ENCODE data around the gene DDR1.

DDR1 gene

DNA sequence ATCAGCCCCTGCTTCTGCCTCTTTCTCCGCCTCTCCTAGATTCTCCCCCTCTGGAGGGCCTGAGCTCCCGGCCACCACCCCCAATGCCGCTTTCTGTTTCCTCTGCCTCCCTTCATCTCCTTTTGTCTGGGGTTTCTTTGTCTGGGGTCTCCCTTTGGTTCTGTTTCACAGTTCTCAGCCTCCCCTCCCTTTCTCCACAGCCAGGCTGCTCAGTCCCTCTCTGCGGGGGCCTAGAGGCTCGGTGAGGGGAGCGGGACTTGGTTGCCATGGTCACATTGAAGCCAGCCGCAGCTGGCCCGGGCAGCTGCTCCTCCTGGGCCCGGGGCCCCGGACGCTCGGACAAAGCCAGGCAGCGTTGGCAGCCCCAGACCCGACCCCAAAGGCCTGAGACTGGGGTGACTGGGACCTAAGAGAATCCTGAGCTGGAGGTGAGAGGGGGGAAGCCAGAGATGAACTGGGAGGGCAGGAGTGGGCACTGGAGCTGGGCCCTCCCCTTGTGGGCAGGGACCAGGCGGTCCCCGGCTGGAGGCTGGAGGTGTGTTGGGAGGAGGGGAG lies 3.5 kb upstream of the DDR1 start:
- no peaks in the 10 kb centered on the region for H3K27me3 ChIP-seq (replicated peaks; ENCODE audit: control insufficient read depth, insufficient read depth, low read length, poor library complexity, severe bottlenecking)
- H3K4me3 ChIP-seq (ENCODE audit: insufficient read depth, low read depth, low read length, poor library complexity, severe bottlenecking) = no peak overlapping the region
- H3K27ac ChIP-seq (ENCODE audit: insufficient read depth, low read length, poor library complexity, severe bottlenecking) = no peak overlapping the region
- H3K9me3 ChIP-seq (ENCODE audit: control insufficient read depth, low read length) = no peaks in the 10 kb centered on the region
- H3K36me3 ChIP-seq (ENCODE audit: control insufficient read depth, insufficient read depth, low read length) = no peaks in the 10 kb centered on the region
- peaks cover 29% of the 10 kb centered on the region for H3K4me1 ChIP-seq (ENCODE audit: control insufficient read depth, insufficient read depth, low read length, poor library complexity, severe bottlenecking)
- DNase-seq = no peak

DNA sequence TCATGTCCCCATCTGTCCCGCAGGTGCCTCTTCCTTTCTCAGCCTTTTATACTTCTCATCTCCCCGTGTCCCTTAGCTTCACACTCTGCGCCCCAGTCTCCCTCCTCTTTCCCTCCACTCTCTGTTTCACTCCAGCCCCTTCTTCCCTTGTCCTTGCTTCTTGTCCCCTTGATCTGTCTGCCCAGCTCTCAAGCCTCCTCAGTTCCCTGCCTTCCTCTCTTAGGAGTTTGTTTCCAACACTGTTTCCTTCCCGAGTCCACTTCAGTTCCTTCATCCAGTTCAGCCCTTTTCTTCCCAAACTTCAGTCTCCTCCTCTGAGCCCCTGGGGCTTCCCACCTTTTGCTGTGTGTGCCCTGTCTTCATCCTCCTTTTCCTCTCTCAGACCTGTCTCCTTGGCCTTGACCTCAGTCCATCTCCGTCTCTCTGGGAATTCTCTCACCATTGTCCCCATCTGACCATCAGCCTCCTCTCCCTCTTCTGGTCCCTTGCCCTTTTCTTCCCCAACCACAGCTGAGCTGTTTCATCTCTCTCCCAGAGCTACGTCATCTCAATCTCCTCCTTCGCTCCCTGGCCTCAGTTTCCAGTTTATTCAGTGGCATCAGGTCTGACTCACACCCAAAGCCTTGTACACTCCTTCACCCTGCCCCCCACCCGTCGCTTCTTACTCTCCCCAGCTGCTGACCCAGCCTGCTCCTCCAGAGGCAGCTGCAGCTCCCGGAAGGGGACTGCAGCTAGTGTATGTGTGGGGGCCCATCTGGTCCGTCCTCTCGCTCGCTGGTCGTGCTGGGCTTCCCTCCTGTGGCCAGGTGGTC lies 2.7 kb upstream of the DDR1 start:
- H3K4me3 ChIP-seq (ENCODE audit: insufficient read depth, low read depth, low read length, poor library complexity, severe bottlenecking) = no peak overlapping the region
- no peaks in the 10 kb centered on the region for H3K9me3 ChIP-seq (ENCODE audit: control insufficient read depth, low read length)
- no peak overlapping the region for H3K27ac ChIP-seq (ENCODE audit: insufficient read depth, low read length, poor library complexity, severe bottlenecking)
- DNase-seq = no peak
- no peaks in the 10 kb centered on the region for H3K27me3 ChIP-seq (replicated peaks; ENCODE audit: control insufficient read depth, insufficient read depth, low read length, poor library complexity, severe bottlenecking)
- peaks cover 36% of the 10 kb centered on the region for H3K4me1 ChIP-seq (ENCODE audit: control insufficient read depth, insufficient read depth, low read length, poor library complexity, severe bottlenecking)
- H3K36me3 ChIP-seq (ENCODE audit: control insufficient read depth, insufficient read depth, low read length) = no peaks in the 10 kb centered on the region

DNA sequence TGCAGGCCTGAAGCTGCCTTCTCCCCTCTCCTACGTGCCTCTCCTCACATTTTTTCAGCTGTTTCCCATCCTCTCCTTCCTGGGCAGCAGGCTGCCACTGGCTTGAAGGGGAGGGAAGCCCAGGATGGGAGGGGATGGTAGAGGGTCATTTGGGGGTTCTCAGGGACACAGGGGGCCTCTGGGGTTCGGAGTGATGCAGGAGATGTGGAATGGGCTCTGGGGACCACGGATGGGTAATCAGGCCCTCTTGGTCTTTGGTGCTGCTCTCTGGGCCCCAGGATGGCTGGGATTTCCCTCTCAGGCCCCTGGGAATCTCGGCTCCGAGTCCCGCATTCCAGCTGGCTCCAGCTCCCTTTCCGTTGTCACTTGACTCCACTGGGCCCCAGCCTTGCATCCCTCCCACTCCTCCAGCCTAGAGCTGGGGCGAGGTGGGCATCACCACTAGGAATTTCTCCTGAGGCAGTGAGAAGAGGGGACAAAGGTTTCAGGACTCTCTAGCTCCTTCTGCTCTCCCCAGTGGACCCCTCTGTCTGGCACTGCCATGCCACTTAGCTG lies 2.0 kb upstream of the DDR1 start:
- Histone ChIP-seq H3K27ac (ENCODE audit: insufficient read depth, low read length, poor library complexity, severe bottlenecking) (no peak overlapping the region), H3K4me1 (ENCODE audit: control insufficient read depth, insufficient read depth, low read length, poor library complexity, severe bottlenecking) (peaks cover 35% of the 10 kb centered on the region), H3K9me3 (ENCODE audit: control insufficient read depth, low read length) (no peaks in the 10 kb centered on the region), H3K36me3 (ENCODE audit: control insufficient read depth, insufficient read depth, low read length) (no peaks in the 10 kb centered on the region), H3K4me3 (ENCODE audit: insufficient read depth, low read depth, low read length, poor library complexity, severe bottlenecking) (no peak overlapping the region), H3K27me3 (replicated peaks; ENCODE audit: control insufficient read depth, insufficient read depth, low read length, poor library complexity, severe bottlenecking) (no peaks in the 10 kb centered on the region)
- DNase-seq = no peak

DNA sequence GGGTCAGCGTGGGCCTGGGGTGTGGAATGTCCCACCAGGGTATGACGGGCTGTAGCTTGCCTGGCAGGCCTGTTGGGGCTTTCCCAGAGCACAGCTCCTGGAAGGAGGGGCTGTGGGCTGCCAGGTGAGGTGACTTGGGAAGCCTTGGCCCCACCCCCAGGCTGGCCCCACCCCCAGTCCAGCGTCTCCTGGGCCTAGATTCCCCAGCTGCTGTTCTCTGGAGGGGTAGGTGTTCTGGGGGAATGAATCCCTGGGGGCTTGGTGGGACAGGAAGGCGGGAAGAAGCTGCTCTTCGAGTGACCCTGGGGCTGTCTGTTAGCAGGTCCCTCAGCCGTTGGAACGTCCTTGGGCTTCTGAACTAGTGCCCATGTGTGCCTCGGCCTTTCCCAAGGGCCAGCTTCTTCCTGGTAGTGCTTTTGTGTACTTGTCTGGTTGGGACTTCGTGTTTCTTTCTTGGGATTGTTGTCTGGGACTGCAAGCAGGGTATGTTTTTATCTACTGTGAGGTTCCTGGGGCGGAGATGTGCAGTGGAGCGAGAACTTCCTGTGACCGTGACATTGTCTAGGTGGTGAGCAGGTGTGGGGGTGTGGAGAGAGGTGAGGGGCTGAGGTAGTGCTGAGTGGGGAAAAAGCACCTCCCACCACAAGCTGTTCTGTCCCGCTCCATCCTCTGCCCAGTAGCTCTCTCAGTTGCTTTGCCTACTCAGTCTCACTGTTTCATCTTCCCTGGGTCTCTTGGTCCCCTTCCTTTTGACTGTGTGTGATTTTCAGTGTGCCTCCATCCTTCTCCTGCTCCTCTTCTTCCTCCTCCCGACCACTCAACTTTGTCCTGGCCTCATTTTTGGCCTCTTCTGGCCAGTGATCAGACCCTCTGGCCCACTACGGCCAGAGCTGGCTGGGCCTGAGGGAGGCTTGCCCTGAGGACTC lies 1.3 kb upstream of the DDR1 start:
- no peaks in the 10 kb centered on the region for H3K9me3 ChIP-seq (ENCODE audit: control insufficient read depth, low read length)
- no peaks in the 10 kb centered on the region for H3K27me3 ChIP-seq (replicated peaks; ENCODE audit: control insufficient read depth, insufficient read depth, low read length, poor library complexity, severe bottlenecking)
- DNase-seq = no peak
- H3K36me3 ChIP-seq (ENCODE audit: control insufficient read depth, insufficient read depth, low read length) = no peaks in the 10 kb centered on the region
- peaks cover 28% of the 10 kb centered on the region for H3K4me1 ChIP-seq (ENCODE audit: control insufficient read depth, insufficient read depth, low read length, poor library complexity, severe bottlenecking)
- no peak overlapping the region for H3K27ac ChIP-seq (ENCODE audit: insufficient read depth, low read length, poor library complexity, severe bottlenecking)
- H3K4me3 ChIP-seq (ENCODE audit: insufficient read depth, low read depth, low read length, poor library complexity, severe bottlenecking) = no peak overlapping the region

DNA sequence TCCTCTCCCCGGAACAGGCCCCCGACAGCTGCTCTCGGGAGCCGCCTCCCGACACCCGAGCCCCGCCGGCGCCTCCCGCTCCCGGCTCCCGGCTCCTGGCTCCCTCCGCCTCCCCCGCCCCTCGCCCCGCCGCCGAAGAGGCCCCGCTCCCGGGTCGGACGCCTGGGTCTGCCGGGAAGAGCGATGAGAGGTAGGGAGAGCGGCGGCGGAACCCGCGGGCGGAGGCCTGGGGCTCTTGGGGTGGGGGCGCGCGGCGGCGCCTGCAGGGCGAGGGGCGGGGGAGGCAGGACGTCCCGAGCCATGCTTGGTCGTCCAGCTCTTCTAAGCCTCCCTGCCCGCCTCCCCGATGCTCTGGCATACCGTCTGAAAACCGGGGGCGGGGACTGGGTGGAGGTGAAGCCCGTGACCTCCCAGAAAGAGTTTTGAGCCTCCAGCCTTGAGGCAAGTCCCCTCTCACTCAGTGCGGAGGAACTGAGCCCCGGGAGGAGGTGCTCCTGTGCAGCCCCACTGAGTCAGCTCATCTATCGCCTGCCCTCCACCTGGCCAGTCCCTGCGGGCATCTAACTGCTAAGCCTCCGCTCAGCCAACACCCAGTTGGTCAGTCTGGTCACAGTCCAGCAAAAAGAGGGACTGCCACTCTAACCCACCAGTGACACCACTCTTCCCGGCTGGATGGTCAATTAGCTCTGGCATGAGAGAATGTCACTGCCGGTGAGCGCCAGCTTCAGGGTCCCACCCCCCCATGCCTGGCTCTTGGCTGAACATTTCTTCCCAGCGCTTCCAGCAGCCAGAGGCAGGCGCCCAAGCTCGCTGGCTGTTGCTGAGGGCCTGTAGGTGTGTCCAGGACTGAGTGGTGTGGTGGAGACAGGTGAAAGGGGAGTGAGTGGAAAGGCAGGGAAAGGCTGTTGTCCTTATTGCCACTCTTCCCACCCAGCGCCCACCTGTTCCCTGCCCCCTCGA lies 482 bp downstream of the DDR1 start:
- H3K4me1 ChIP-seq (ENCODE audit: control insufficient read depth, insufficient read depth, low read length, poor library complexity, severe bottlenecking) = peaks cover 28% of the 10 kb centered on the region
- no peak for DNase-seq

DNA sequence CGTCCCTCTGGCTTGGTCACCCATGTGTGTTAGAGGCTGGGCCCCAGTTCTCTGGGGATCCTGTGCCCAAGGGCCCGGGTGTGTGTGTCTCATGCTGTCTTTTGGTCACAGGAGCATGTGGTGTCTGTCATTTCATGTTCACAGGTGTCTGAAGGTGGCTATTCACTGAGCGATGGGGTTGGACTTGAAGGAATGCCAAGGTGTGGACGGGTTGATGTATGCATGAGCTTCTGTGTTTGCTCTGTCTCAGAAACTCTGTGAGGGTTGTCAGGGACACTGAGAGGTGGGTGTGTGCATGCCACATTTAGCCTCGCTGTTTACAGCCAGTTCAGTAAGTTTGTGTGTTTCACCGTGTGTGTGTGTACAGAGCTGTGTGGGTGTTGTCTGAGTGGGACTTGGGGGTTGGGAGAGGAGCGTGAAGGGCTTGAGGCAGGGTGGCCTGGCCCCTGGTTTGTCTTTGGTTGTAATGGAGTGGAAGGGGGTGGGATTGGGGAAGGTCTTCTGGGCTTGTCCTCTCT lies 1.2 kb downstream of the DDR1 start:
- DNase-seq = no peak
- peaks cover 28% of the 10 kb centered on the region for H3K4me1 ChIP-seq (ENCODE audit: control insufficient read depth, insufficient read depth, low read length, poor library complexity, severe bottlenecking)
- no peaks in the 10 kb centered on the region for H3K9me3 ChIP-seq (ENCODE audit: control insufficient read depth, low read length)
- no peaks in the 10 kb centered on the region for H3K27me3 ChIP-seq (replicated peaks; ENCODE audit: control insufficient read depth, insufficient read depth, low read length, poor library complexity, severe bottlenecking)
- H3K27ac ChIP-seq (ENCODE audit: insufficient read depth, low read length, poor library complexity, severe bottlenecking) = no peak overlapping the region
- no peak overlapping the region for H3K4me3 ChIP-seq (ENCODE audit: insufficient read depth, low read depth, low read length, poor library complexity, severe bottlenecking)
- H3K36me3 ChIP-seq (ENCODE audit: control insufficient read depth, insufficient read depth, low read length) = no peaks in the 10 kb centered on the region

More for the DNA sequence above, 482 bp downstream of the DDR1 start:
- Histone ChIP-seq H3K27me3 (replicated peaks; ENCODE audit: control insufficient read depth, insufficient read depth, low read length, poor library complexity, severe bottlenecking) (no peaks in the 10 kb centered on the region), H3K27ac (ENCODE audit: insufficient read depth, low read length, poor library complexity, severe bottlenecking) (no peak overlapping the region), H3K4me3 (ENCODE audit: insufficient read depth, low read depth, low read length, poor library complexity, severe bottlenecking) (peak overlapping the region; percentile 67), H3K36me3 (ENCODE audit: control insufficient read depth, insufficient read depth, low read length) (no peaks in the 10 kb centered on the region), H3K9me3 (ENCODE audit: control insufficient read depth, low read length) (no peaks in the 10 kb centered on the region)

DNA sequence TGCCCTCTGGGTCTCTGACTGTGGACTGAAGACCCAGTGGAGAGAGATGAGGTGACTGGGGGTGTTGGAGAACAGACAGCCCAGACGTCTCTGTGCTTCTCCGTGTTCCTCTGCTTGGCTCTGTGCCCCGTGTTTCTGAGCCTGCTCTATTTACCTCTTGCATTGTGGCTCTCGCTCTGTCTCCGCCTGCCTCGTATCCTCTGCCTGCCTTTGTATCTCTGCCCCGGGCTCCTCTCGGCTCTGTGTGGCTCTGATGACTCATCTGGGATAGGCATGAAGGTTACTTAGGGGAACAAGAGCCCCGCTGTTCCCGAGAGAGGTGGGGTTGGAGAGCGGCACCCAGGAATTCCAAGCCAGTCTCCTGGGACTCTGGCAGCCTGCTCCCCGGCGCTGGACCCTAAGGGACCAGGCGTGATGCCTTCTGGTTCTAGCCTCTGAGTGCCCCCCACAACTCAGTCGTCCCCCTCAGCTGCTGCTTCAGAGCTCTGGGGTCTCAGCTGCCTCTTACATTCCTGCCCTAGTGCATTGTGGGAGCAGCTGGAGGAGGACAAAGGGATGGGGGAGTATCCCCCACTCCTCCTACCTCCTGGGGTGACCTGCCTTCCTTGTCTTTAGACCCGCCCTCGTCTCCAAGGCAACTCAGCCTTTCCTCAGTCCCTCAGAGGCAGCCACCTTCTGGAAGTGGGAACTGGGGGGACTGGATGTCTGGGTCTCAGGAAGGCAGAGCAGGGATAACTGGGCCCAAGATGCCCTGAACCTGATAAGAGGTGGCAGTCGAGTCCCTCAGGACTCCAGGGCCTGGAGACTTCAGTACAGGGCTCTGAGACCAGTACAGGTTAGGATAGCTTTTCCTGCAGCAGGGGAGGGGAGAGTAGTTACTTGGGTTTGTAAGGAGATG lies 1.9 kb downstream of the DDR1 start:
- DNase-seq = no peak
- no peaks in the 10 kb centered on the region for H3K9me3 ChIP-seq (ENCODE audit: control insufficient read depth, low read length)
- no peak overlapping the region for H3K27ac ChIP-seq (ENCODE audit: insufficient read depth, low read length, poor library complexity, severe bottlenecking)
- H3K36me3 ChIP-seq (ENCODE audit: control insufficient read depth, insufficient read depth, low read length) = no peaks in the 10 kb centered on the region
- H3K4me3 ChIP-seq (ENCODE audit: insufficient read depth, low read depth, low read length, poor library complexity, severe bottlenecking) = no peak overlapping the region
- H3K27me3 ChIP-seq (replicated peaks; ENCODE audit: control insufficient read depth, insufficient read depth, low read length, poor library complexity, severe bottlenecking) = no peaks in the 10 kb centered on the region
- peaks cover 28% of the 10 kb centered on the region for H3K4me1 ChIP-seq (ENCODE audit: control insufficient read depth, insufficient read depth, low read length, poor library complexity, severe bottlenecking)

DNA sequence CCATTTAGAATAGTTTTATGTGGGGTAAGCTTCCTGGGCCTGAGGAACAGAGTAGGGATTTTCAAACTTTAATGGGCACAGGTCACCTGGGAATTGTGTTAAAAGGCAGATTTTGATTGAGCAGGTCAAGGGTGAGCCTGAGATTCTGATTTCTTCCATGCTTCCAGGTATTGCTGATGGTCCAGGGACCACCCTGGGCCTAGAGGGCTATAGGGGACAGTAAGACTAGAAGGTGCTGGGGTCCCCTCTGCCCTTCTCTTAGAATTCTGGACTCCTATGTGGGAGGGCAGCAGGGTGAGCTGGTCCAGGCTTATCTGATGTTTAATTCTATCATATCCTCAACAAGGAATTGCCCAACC lies 2.6 kb downstream of the DDR1 start:
- no peak overlapping the region for H3K4me3 ChIP-seq (ENCODE audit: insufficient read depth, low read depth, low read length, poor library complexity, severe bottlenecking)
- no peak overlapping the region for H3K27ac ChIP-seq (ENCODE audit: insufficient read depth, low read length, poor library complexity, severe bottlenecking)

More for the DNA sequence above, 2.6 kb downstream of the DDR1 start:
- H3K27me3 ChIP-seq (replicated peaks; ENCODE audit: control insufficient read depth, insufficient read depth, low read length, poor library complexity, severe bottlenecking) = no peaks in the 10 kb centered on the region
- H3K36me3 ChIP-seq (ENCODE audit: control insufficient read depth, insufficient read depth, low read length) = no peaks in the 10 kb centered on the region
- no peaks in the 10 kb centered on the region for H3K9me3 ChIP-seq (ENCODE audit: control insufficient read depth, low read length)
- H3K4me1 ChIP-seq (ENCODE audit: control insufficient read depth, insufficient read depth, low read length, poor library complexity, severe bottlenecking) = peaks cover 28% of the 10 kb centered on the region
- no peak for DNase-seq

Data from effector memory CD4-positive, alpha-beta T cell (primary cell).